Peyer's patch (tissue), 4 donors: ENCODE data around the gene OR13C3. TPM values are rescaled to one million over a fixed set of nuclear protein-coding genes. Genes with fewer than 3 reads are reported as not detected.

Experiments used
- DNase-seq, 3 donors: peaks; one replicate each; pipeline ENCODE4 v3.0.0-alpha.2; 2017 to 2019
- H3K27ac ChIP-seq, 4 donors: fragments of 200-600 bp; sonication (generic); one replicate each; pipeline ENCODE4 v1.5.1; 2016 to 2019
- H3K27me3 ChIP-seq, 2 donors: fragments of 200-600 bp; sonication (generic); one replicate each; pipeline ENCODE4 v1.5.1; 2019
- H3K36me3 ChIP-seq, 3 donors: fragments of 200-600 bp; sonication (generic); one replicate each; pipeline ENCODE4 v1.5.1; 2016 to 2019
- H3K4me1 ChIP-seq, 4 donors: fragments of 200-600 bp; sonication (generic); one replicate each; pipeline ENCODE4 v1.5.1; 2016 to 2019
- H3K4me3 ChIP-seq, 4 donors: fragments of 200-600 bp; sonication (generic); 1 replicate in 3 of 4; 2 replicates in 1 of 4; pipeline ENCODE4 v1.5.1; 2016 to 2019; ENCODE audit warnings: mild to moderate bottlenecking in 1 of 4
- H3K9me3 ChIP-seq, 4 donors: fragments of 200-600 bp; sonication (generic); one replicate each; pipeline ENCODE4 v1.5.1; 2016 to 2019; ENCODE audit warnings: mild to moderate bottlenecking in 1 of 4
- POLR2A ChIP-seq, 2 donors: fragments of 450-650 bp; IDR thresholded peaks; one replicate each; pipeline ENCODE4 v1.5.1; 2017; ENCODE audit warnings: antibody characterized with exemption in 2 of 2, mild to moderate bottlenecking in 2 of 2, moderate library complexity in 2 of 2
- total RNA-seq, 4 donors: library from RNA; depleted of rRNA; stranded (reverse); fragments of >200 nt; gene quantifications; one replicate each; pipeline ENCODE4 v1.1.0, GENCODE V29; 2016
- TF ChIP-seq, protein P1 (sequence below), 6 experiments: fragments of 450-650 bp in 4 of 6; fragments of 200-600 bp in 2 of 6; sonication (generic) in 1 of 6; IDR thresholded peaks; one replicate each; pipeline ENCODE4 v1.5.1; 2017 to 2019; ENCODE audit warnings: antibody characterized with exemption in 6 of 6, mild to moderate bottlenecking in 3 of 6, moderate library complexity in 1 of 6

Gene OR13C3
- total RNA-seq, 4 donors from 2014 or later, result not detected

DNA sequence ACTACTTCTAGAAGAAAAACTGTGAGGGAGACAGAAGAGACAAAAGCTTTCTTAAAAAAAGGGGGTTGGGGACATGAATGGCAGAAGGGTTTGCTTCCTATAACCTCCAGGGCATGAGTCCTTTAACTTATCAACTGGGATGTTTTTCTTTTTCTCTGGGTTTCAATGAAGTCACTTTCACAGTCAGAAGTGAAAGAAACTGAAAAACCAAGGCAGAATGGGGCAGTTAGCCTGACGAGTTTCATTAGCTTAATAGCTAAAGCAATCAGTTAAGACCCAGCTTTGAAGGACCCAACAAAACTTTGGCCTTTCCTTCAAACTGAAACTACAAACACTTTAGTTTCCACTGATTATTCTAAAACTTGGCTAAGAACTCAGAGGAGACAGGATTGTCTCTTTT is 27.7 kb upstream of the OR13C3 start:
- H3K27ac ChIP-seq, result no peak overlapping the region
- H3K4me3 ChIP-seq, result no peak overlapping the region
- H3K9me3 ChIP-seq, result no peaks in the 10 kb centered on the region
- TF ChIP-seq POLR2A (IDR thresholded peaks at IDR 0.05), result no peak
- TF ChIP-seq, protein P1, sequence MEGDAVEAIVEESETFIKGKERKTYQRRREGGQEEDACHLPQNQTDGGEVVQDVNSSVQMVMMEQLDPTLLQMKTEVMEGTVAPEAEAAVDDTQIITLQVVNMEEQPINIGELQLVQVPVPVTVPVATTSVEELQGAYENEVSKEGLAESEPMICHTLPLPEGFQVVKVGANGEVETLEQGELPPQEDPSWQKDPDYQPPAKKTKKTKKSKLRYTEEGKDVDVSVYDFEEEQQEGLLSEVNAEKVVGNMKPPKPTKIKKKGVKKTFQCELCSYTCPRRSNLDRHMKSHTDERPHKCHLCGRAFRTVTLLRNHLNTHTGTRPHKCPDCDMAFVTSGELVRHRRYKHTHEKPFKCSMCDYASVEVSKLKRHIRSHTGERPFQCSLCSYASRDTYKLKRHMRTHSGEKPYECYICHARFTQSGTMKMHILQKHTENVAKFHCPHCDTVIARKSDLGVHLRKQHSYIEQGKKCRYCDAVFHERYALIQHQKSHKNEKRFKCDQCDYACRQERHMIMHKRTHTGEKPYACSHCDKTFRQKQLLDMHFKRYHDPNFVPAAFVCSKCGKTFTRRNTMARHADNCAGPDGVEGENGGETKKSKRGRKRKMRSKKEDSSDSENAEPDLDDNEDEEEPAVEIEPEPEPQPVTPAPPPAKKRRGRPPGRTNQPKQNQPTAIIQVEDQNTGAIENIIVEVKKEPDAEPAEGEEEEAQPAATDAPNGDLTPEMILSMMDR (IDR thresholded peaks at IDR 0.05), result no peak
- no peaks in the 10 kb centered on the region for H3K27me3 ChIP-seq
- no peaks in the 10 kb centered on the region for H3K36me3 ChIP-seq
- no peak for DNase-seq
- no peaks in the 10 kb centered on the region for H3K4me1 ChIP-seq

DNA sequence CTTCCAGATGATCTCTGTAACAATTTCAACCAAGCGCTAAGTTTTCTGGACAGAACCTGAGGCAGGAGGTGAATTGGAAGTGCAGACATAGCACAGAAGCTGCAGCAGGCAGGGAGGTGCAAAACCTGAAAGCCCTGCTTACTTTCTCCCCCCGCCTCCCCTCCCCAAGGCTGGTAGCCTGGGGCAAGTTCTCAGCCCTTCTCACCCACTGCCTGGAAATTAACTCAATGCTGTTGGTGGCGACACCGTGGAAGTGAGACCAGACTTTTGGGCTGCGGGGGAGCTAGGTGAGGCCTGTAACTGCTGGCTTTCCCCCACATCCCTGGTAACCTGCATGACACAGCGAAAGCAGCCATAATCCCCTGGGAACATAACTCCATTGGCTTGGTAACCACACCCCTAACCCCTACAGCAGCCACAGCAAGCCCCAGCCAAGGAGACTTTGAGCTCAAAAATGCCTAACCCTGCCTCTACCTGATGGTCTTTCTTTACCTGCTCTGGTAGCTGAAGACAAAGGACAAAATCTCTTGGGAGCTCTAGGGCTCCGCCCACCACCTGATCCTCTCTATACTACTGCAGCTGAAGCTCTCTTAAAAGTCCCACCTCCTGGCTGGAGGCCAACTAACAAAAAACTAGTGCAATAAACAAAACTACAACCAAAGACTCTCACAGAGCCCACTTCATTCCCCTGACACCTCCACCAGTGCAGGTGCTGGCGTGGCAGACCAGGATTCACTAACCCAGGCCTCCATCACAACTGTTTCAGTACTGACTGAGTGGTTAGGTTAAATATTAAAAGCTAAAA is 20.4 kb upstream of the OR13C3 start:
- Histone ChIP-seq H3K4me1 (no peaks in the 10 kb centered on the region), H3K27me3 (no peaks in the 10 kb centered on the region), H3K4me3 (no peak overlapping the region), H3K36me3 (no peaks in the 10 kb centered on the region), H3K27ac (no peak overlapping the region), H3K9me3 (no peaks in the 10 kb centered on the region)
- TF ChIP-seq, protein P1 (IDR thresholded peaks at IDR 0.05), result no peak
- TF ChIP-seq POLR2A (IDR thresholded peaks at IDR 0.05), result no peak
- no peak for DNase-seq

DNA sequence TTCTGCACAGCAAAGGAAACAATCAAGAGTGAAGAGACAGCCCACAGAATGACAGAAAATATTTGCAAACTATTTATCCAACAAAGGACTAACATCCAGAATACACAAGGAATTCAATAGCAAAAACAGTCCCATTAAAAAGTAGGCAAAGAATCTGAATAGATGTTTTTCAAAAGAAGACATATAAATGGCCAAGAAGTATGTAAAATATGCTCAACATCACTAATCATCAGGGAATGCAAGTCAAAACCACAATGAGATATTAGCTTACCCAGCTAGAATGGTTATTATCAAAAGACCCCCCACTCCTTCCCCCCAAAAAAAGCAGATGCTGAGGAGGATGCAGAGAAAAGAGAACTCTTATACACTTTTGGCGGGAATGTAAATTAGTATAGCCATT is 18.9 kb upstream of the OR13C3 start:
- Histone ChIP-seq H3K9me3 (no peaks in the 10 kb centered on the region), H3K36me3 (no peaks in the 10 kb centered on the region), H3K27me3 (no peaks in the 10 kb centered on the region), H3K4me3 (no peak overlapping the region), H3K27ac (no peak overlapping the region), H3K4me1 (no peaks in the 10 kb centered on the region)
- DNase-seq, result no peak
- TF ChIP-seq POLR2A (IDR thresholded peaks at IDR 0.05), result no peak
- TF ChIP-seq, protein P1 (IDR thresholded peaks at IDR 0.05), result no peak

DNA sequence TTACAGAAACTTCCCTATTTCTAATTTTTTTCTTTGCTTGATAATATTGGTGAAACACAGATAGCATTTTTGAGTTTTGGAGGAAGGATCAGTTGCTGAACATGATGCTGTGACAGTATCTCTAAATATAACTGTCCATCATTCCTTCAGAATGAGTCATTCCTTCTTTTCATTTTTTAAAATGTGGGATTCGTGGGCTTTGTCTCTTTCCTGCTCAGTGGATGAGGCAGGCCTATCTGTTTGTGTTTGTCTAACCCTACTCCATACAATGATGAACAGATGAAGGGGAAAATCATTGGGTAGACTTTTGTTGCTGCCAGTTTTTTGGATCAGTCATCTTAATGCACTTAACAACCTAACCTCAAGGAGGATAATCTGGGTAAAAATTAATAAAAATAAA is 16.6 kb upstream of the OR13C3 start:
- no peak overlapping the region for H3K27ac ChIP-seq
- TF ChIP-seq, protein P1 (IDR thresholded peaks at IDR 0.05), result no peak
- no peak for TF ChIP-seq POLR2A (IDR thresholded peaks at IDR 0.05)
- no peaks in the 10 kb centered on the region for H3K27me3 ChIP-seq
- H3K4me1 ChIP-seq, result no peaks in the 10 kb centered on the region
- H3K9me3 ChIP-seq, result no peaks in the 10 kb centered on the region
- no peaks in the 10 kb centered on the region for H3K36me3 ChIP-seq
- DNase-seq, result no peak
- H3K4me3 ChIP-seq, result no peak overlapping the region

DNA sequence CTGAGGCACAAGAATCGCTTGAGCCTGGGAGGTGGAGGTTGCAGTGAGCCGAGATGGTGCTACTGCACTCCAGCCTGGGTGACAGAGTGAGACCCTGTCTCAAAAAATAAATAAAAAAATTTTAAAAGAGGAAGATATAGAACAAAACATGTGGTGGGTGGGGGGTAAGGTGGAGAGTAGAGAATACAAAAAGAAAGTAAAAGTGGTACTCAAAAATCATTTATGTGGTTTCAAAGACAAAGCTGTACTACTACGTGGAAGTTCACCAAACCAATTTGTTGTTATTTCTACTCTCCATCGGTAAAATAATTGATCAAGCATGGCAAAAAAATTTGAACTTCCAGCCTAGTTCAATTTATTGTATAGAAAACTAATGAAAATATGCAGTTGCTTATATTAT is 8.0 kb upstream of the OR13C3 start:
- no peak overlapping the region for H3K27ac ChIP-seq
- TF ChIP-seq, protein P1 (IDR thresholded peaks at IDR 0.05), result no peak
- TF ChIP-seq POLR2A (IDR thresholded peaks at IDR 0.05), result no peak

More for the DNA sequence above, 8.0 kb upstream of the OR13C3 start:
- Histone ChIP-seq H3K9me3 (no peaks in the 10 kb centered on the region), H3K4me3 (no peak overlapping the region), H3K27me3 (no peaks in the 10 kb centered on the region), H3K36me3 (no peaks in the 10 kb centered on the region), H3K4me1 (no peaks in the 10 kb centered on the region)
- DNase-seq, result no peak
